K562 (cell line): ENCODE measurements around the gene GOLGA6B.

ENCODE experiments used
- SIRT6 ChIP-seq: IDR thresholded peaks from one replicate; pipeline ENCODE4 v1.6.1; 2012; ENCODE audit warnings: low read depth, mild to moderate bottlenecking, control low read depth, inconsistent platforms, low read length, moderate library complexity
- TF ChIP-seq, protein P1 (sequence below): fragments of 450-650 bp; IDR thresholded peaks from 2 replicates; pipeline ENCODE4 v1.6.1; 2016; ENCODE audit warnings: borderline replicate concordance
- TF ChIP-seq, protein P2 (sequence below): IDR thresholded peaks from 3 replicates; pipeline ENCODE4 v1.6.1; 2011; ENCODE audit warnings: borderline replicate concordance, mild to moderate bottlenecking, moderate library complexity; ENCODE audit not compliant: insufficient read length; ENCODE audit errors: extremely low read depth

DNA sequence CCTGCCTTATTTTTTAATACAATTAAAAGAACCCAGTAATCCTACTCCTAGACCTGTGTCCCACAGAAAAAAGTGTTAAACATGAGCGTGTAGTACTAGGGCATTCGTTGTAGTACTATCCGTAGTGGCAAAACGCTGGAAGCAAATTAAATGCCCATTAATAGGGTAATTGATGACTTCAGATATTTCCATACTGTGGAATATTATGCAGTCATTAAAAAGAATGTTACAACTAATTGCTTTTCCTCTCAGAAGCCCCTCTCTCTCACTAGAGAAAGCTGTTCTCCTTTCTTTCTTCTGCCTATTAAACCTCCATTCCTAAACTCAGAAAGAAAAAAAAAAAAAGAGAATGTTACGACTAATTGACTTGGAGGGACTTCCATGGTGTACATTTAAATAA is 34.2 kb downstream of the GOLGA6B start:
- TF ChIP-seq, protein P1, sequence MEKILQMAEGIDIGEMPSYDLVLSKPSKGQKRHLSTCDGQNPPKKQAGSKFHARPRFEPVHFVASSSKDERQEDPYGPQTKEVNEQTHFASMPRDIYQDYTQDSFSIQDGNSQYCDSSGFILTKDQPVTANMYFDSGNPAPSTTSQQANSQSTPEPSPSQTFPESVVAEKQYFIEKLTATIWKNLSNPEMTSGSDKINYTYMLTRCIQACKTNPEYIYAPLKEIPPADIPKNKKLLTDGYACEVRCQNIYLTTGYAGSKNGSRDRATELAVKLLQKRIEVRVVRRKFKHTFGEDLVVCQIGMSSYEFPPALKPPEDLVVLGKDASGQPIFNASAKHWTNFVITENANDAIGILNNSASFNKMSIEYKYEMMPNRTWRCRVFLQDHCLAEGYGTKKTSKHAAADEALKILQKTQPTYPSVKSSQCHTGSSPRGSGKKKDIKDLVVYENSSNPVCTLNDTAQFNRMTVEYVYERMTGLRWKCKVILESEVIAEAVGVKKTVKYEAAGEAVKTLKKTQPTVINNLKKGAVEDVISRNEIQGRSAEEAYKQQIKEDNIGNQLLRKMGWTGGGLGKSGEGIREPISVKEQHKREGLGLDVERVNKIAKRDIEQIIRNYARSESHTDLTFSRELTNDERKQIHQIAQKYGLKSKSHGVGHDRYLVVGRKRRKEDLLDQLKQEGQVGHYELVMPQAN, result no peak
- no peak for TF ChIP-seq SIRT6
- TF ChIP-seq, protein P2, sequence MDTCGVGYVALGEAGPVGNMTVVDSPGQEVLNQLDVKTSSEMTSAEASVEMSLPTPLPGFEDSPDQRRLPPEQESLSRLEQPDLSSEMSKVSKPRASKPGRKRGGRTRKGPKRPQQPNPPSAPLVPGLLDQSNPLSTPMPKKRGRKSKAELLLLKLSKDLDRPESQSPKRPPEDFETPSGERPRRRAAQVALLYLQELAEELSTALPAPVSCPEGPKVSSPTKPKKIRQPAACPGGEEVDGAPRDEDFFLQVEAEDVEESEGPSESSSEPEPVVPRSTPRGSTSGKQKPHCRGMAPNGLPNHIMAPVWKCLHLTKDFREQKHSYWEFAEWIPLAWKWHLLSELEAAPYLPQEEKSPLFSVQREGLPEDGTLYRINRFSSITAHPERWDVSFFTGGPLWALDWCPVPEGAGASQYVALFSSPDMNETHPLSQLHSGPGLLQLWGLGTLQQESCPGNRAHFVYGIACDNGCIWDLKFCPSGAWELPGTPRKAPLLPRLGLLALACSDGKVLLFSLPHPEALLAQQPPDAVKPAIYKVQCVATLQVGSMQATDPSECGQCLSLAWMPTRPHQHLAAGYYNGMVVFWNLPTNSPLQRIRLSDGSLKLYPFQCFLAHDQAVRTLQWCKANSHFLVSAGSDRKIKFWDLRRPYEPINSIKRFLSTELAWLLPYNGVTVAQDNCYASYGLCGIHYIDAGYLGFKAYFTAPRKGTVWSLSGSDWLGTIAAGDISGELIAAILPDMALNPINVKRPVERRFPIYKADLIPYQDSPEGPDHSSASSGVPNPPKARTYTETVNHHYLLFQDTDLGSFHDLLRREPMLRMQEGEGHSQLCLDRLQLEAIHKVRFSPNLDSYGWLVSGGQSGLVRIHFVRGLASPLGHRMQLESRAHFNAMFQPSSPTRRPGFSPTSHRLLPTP, result no peak
